HG02852 (cell line): ENCODE data around the gene SRCIN1.

ENCODE experiments used
- ATAC-seq: cut with Tn5 transposase; IDR thresholded peaks from one replicate; pipeline ENCODE4 v1.9.1; 2021; ENCODE audit warnings: mild to moderate bottlenecking, moderate library complexity; ENCODE audit not compliant: unreplicated experiment

Gene SRCIN1

DNA sequence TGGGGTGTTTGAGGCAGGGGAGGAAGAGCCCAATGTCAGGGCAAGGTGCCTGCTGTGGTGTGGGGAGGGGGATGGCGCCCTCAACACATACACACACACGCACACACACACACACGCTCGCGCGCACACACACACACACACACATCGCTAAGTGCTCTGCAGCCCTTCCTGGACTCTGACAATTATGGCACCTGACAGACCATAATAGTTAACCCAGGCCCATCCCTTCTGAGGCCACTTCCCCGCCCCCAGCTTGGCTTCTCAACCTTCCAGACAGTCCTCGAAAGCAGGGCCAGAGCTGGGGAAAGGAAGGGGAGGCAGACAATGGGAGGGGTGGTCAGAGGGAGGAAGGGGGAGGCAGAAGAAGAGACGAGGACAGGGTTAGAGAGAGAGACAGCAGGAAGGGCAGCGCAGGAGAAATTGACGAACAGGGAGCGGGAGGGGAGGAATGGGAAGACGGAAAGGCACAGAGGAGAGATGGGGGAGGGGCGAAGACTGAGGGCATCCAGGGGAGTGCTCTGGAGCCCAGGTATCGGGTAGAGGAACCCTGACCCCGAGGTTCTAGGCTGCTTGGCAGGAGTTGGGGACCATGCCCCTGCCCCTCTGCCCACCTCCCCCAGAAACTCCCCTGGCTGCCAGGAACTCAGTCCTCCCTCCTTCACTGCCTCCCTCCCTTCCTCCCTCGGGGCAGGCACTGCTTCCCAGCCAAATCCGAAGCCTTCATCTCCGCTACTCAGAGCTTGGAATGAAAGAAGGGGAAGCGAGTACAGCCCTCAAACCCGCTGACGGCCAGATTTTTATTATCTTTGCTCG lies 4.0 kb downstream of the SRCIN1 start:
- ATAC-seq: no peak

DNA sequence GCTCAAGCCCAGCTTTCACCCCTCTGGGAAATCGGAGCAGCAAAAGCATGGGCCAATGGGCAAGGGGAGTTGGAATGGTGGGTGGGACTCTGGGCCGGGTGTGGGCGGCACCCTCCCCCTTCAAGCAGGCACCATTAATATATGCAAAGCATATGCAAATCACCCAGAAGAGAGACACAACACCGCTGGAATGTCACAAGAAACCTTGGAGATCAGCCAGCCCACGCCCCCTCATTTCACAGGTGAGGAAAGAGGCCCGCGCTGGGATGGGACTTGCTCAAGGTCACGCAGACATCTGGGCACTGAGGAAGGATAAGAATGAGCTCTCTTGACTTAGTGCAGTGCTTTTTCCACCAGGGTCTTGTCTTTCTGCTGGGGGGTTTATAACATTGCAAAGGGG lies 4.8 kb downstream of the SRCIN1 start:
- ATAC-seq: no peak

DNA sequence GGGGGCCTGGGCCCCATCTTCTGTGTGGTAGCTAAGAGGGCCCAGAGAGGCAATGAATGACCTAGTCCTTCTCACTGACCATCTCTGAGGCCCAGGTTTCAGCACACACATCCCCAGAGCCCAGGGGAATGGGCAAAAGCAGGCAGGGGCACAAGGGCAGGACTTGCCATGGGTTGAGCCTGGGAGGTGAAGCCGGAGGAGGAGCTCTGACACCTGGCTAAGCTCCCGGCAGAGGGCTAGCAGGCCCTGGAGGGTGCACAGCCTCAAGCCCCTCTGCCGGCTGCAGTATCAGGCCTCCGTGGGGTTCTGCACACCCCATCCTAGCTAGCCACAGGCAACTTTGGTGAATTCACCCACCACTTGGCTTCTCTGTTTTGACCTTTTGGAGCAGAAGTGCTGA lies 5.3 kb downstream of the SRCIN1 start:
- no peak for ATAC-seq

DNA sequence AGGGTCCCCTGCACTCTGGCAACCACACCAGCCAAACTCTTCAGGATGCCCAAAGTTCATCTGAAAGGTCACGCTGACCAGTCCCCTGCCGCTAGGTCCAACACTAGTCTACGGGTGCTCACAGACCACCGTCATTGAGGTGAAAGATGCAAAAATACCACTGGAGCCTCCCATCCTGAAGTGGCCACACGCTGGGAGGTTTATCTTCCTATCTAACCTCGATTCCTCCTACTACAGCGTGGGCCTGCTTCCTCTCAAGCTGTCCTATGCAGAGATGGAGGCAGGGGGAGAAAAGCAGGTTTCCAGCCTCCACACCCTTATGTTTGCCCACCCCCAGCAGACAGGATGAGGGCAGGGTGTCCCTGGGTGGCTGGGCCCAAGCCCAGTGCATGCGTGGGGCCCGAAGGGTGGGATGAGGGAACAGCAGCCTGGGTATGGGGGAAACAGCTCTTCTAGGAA lies 6.3 kb downstream of the SRCIN1 start:
- ATAC-seq: no peak

DNA sequence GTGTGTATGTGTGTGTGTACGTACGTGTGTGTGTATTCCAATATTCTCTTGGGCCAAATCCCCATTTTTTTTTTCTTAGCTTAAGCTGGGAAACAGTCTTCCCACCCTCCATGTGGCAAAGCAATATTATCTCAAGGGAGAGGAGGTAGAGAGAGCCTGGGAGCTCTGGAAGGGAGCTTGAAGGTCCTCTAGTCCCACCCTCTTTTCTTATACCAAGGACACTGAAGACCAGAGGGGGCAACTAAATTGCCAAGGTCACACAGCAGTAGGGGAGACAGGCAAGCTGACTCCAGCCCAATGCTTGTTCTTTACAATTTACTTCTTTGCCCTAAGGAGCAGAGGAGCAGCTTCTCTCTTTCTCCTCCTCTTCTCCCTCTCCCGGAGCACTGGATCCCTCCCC lies 6.8 kb downstream of the SRCIN1 start:
- ATAC-seq: no peak

DNA sequence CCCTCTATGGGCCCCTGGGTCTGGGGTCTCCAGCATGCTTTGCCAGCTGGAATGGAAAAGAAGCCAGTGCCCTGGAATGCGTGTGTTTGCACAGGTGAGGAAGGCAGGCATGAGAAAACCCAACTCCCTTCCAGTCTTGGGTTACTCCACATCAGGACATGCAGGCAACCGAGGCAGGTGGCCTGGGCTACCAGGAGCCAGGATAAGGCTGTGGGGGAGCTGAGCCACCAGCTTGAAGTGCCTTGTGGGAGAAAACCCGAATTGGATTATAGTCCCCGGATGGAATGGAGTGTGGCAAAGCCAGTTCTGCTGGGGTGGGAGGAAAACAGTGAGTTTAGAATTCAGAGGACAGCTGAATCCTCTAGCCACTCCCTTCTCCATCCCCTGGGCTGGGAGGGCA lies 7.2 kb downstream of the SRCIN1 start:
- ATAC-seq: no peak

DNA sequence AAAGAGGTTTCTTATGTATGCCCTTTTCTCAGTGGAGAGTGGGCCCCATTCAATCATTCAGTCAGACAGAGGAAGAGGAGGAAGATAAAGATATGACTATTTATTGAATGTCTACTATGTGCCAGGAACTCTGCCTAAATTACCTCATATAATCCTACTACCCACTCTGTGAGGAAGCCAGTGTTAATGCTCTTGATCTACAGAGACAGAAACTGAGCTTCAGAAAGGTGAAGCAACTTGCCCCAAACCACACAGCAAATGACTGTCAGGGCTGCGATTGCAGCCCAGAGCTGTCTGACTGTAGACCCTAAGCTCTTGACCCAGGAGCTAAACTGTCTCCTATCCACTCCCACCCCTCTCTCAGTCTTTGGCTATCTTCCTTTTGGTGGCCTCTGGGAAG lies 8.4 kb downstream of the SRCIN1 start:
- no peak for ATAC-seq

DNA sequence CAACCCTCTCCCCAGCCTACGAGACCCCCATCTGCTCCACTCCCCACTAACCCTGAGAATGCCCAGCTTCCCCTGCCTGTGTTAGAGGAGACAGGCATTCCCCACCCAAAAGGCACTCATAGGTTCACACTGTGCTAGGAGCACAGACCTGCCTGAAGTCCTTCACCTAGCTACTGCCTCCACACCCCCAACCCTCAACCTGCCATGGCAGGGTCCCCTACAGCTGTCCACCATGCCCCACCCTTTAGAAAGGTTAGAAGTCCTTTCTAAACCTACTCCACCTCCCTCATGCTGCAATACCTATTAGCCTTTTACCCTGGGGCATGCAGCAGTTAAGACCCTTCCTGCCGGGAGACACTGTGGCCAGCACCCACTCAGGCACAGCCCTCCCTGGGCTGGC lies 9.1 kb downstream of the SRCIN1 start:
- no peak for ATAC-seq

DNA sequence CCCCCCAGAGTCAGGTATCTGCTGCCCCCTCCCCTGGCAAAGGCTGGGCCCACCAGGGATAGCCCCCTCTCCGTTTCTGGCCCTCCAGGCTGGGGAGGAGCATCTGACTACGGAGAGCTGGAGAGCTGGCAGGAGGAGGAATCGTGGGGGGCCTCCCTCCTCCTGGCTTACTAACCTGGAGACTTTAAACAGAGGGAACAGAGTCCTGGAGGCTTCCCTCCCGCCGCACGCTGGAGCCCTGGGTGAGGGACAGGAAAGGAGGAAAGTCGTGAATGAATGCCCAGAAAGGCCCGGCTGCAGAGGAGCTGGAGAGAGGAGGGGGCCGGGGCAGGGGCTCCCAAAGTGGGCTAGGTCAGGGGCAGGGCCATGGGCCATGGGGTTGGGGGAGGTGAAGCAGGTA lies 9.9 kb downstream of the SRCIN1 start:
- ATAC-seq: no peak

DNA sequence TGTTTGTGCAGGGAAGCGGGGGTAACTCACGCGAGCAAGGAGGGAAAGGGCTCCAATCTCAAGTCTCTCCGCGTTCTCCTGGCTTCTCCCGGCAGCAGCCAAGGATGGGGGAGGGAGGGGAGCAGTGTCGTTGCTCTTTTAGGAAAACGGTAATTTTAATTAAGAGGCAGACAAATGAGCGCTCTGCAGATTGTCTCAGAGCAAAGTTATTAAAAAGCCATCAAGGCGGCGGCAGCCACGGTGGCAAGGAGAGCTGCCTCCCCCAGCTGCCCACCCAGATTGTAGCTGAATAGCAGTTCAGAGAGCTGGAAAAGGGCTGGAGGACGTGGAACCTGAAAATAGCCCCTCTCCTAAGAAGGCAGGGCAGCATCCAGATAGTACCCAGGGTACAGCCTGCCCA lies 11.6 kb downstream of the SRCIN1 start:
- ATAC-seq: no peak

DNA sequence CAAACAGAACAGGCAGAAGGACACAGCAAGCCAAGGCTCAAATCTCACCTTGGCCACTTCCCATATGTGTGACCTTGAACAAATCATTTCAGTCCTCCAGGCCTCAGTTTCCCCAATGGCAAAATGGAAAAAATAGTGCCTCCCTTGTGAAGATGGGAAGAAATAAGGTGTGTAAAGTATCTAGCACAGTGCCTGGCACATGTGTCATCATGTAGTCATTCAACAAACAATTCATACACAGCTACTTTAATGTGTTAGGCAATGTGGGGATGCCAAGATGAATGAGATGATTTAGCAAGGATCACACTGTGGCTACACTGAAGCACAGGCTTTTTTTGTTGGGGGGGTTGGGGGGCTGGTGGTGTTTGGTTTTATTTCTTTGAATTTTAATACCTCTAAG lies 13.3 kb downstream of the SRCIN1 start:
- ATAC-seq: no peak

DNA sequence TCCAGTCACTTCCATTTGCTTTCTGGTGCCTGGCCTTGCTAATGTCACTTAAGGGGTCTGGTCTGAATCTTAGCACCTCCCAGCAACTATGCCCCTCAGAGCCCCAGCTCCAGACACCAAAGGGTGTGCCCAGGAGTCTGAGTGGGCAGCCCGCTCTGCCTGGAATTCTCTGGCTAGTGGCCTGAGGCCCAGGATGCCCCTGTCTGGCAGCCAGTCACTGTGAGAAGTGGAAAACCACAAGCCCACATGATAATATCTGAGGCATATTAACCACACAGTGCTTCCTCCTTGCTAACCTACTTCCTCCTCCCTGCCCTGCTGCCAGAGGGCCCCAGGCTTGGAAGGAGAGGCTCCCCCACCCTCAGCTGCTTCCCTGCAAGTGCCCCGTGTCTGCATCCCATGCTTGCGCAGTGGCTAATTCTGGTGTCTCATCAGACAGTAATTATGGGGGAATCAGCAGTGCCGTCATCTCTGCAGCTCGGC lies 14.0 kb downstream of the SRCIN1 start:
- ATAC-seq: no peak

DNA sequence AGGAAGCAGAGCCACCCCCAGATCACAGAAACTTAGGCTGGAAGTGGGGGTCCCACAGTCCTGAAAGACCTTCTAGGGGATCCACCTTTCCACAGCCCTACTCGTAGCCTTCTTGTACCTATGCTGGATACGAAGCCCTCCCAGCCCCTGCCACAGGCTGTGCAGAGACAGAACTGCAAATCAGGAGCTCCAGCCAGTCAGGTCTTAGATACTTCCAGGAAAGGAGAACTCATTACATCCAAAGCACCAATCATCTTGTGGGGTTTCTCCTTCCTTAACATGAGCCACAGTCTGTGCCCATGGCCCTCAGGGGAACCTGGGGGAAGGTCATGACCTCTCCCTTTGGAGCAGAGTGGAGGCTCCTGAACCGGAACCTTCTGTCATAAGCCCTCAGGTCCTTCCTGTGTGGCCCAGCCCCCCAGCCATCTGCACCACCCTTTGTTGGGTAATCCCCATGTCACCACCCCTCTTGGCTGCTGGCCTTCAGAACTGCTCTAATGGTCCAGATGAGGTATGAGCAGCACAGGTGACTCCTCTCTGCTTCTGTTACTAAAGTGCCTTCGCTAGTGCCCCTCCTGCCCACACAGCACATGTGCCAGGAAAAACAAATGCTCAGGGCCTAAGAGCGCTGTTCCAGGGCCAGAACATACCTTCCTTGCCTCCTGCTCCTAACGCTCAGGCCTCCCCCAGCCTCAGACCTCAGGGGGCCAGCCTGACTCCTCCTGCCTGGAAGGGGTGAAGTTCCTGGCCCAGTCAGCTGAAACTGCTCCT lies 14.6 kb downstream of the SRCIN1 start:
- ATAC-seq: no peak

DNA sequence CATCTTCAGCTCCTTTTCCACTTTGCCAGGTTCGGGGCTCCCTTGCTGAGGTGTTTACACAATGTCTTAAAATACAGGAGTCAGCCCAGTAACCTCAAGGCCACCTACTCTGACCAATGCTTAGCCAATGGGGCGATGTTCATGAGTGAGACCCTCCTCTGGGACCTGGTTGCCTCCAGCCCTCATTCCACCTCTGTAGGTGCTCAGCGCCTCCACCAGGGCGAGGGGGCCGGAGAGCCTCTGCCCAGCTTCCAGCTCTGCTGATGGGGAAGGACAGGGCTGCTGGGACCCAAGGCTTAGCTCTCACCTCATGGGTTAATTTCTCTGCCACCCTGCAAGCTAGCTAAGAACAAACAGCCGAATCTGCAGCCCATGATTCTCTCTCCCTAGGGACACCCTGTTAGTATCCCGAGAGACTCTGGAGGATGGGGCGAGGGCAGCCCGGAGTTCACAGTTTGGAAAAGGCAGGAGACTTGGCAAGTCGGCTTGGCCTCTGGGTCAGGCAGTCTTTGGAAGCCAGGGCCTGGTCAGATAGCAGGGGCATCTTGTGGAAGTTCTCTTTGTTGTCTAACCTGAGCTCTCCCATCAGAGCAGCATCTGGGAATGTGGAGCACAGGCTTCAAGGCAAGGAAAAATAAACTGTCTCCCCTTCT lies 16.2 kb downstream of the SRCIN1 start:
- ATAC-seq: no peak

DNA sequence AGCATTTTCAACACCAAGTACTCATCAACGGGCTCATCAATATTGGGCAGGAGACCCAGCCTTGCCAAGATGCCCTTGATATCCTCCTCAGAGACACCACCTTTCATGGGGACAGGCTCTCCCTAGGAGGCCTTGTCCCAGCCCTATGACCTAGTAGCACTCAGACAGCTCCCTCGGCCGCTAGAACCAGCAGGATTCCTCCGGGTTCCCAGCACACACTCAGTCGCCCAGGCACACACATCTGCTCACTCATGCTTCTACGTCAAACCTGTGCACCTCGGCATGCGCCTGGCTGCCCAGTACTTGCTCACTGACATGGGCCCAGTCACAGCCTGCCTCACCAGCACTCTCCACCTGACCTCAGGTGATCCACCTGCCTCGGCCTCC lies 17.0 kb downstream of the SRCIN1 start:
- ATAC-seq: no peak

DNA sequence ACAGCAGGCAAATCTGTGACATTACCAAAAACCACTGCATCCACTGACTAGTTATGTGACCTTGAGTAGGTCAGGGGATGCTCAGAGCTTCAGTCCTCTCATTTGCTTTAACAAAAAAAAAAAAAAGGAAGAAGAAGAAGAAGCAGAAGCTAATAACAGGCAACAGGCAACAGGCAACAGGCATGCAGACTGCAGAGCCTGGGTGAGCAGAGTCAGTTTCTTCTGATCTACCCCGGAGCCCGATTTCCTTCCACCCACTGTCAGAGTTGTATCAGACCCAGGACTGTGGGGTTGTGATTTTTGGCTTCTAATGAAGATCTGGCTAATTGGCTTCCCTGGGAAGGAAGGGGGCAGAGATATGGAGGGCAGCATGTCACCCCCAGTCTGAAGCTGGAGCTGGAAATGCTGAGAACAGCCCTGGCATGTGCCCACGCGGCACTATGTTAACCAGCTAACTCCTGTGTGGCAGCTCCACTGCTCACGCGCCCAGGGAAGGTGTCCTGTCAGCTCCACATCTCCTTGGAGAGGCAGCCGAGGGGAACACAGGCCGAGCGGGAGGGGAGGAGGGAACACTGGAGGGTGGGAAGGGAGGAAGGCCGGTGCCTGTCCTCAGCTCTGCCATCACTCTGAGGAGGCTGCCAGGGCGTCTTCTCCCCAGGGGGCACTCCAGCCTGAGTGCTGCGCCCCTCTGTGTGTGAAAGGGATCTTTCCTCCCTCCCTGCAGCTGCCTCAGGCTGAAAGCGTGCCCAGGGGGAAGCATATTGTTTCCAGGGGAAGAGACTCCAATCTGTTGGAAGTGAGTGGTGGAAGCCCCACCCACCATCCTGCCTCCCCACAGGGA lies 17.6 kb downstream of the SRCIN1 start:
- no peak for ATAC-seq

DNA sequence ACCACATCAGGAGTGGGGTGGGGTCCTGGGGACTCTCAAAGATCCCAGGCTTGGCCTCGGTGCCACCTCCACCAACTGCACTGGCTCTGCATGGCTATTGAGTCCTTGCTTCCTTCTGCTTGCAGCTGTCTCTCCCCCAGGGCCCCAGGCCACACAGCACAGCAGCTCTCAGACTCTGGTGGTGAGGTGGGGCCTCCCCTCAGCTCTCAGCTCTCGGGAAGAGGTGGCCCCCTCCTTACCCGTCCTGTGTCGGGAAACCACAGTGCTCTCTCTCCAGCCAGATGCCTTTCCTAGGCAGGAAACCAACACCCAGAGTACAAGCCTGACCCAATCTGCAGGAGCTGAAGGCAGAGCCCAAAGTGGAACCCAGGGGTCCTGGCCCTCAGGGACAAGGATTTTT lies 18.5 kb downstream of the SRCIN1 start:
- no peak for ATAC-seq

DNA sequence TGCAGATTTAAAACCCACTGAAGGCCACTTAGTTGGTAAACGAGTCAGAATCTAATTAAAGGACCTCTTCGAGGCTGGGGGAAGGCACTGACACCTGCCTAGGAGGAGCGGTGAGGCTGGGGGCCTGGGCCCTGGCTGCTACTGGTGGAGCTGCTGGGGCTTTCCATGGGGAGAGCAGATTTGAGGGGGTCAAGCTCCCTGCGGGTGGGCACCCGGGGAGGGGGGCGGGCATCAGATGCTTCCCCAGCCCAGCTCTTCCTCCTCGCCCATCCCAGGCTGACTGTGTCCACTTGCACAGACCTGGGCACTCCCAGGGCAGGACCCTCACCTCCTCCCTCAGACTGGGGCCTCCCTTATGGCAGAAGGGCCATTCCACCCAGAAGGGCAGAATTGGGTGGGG lies 19.0 kb downstream of the SRCIN1 start:
- no peak for ATAC-seq

DNA sequence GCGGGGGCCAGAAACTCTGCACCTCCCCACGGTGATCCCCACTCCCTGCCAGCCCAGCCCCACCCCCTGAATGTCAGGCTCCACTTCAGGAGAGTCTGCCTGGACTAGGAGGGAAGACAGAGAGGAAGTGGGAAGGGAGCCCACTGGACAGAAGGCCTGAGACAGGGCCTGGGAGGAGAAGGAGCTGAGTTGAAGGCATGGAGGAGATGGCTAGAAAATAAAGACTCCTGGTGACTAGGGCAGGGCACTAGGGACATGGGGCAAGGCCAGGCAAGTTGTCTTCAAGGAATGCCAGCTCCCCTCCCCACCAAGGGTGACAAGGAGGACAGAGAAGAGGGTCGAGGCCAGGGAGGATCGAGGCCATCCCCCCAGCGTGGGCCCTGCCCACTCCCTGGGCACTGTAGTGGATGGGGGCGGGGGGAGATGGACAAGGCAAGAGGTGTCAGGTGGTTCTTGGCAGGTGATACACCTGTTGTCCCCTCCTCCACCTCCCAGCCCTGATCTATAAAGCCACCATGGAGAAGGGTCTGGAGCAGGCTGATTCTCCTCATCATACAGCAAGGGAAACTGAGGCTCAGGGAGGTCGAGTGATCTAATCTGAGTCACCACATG lies 19.7 kb downstream of the SRCIN1 start:
- ATAC-seq: no peak
